K562 (cell line): ENCODE measurements around the gene NOSTRIN. TPM values are rescaled to one million over a fixed set of nuclear protein-coding genes. Genes with fewer than 3 reads are reported as not detected.

Experiments used
- ATF7 ChIP-seq: fragments of 450-650 bp; IDR thresholded peaks from 2 replicates; pipeline ENCODE4 v1.7.1; 2014; ENCODE audit warnings: mild to moderate bottlenecking, moderate library complexity
- BACH1 ChIP-seq: fragments of 200-800 bp; sonication (Bioruptor generic); IDR thresholded peaks from 2 replicates; pipeline ENCODE4 v1.6.1; 2016; ENCODE audit warnings: missing genetic modification characterization, missing compliant biosample characterization
- CAMTA2 ChIP-seq: fragments of 250-450 bp; sonication (Bioruptor Pico); conservative IDR thresholded peaks from 2 replicates; pipeline ENCODE4 v1.5.1; 2022
- GTF2F1 ChIP-seq: IDR thresholded peaks from 2 replicates; pipeline ENCODE4 v1.6.1; 2011; ENCODE audit warnings: low read depth, low read length, improper control_type of control experiment
- KLF10 ChIP-seq: fragments of 250-450 bp; sonication (Bioruptor Pico); IDR thresholded peaks from 2 replicates; pipeline ENCODE4 v1.6.1; 2021; ENCODE audit warnings: matching md5 sums
- MTF1 ChIP-seq: fragments of 250-450 bp; sonication (Bioruptor Pico); IDR thresholded peaks from 2 replicates; pipeline ENCODE4 v1.9.0; 2021; ENCODE audit warnings: moderate library complexity, mild to moderate bottlenecking, inconsistent platforms, borderline replicate concordance
- SAP30 ChIP-seq: fragments of 200-600 bp; sonication (generic); IDR thresholded peaks from 2 replicates; pipeline ENCODE4 v1.6.1; 2012; ENCODE audit warnings: borderline replicate concordance, low read depth, mild to moderate bottlenecking, moderate library complexity, low read length, control low read depth, inconsistent platforms; ENCODE audit not compliant: insufficient read depth, poor library complexity, severe bottlenecking
- SRF ChIP-seq, 2 experiments: fragments of 250-450, 450-650 bp in 1 of 2; sonication (Bioruptor Pico) in 1 of 2; sonication (generic) in 1 of 2; formaldehyde crosslinking; IDR thresholded peaks; 2 replicates each; pipeline versions ENCODE4 v1.5.0 to v1.5.1; 2020 to 2022; ENCODE audit warnings: mild to moderate bottlenecking in 1 of 2, missing genetic modification reagents in 1 of 2
- TCF3 ChIP-seq: sonication (generic); formaldehyde crosslinking; IDR thresholded peaks from 2 replicates; pipeline ENCODE4 v1.4.0; 2020; ENCODE audit warnings: mild to moderate bottlenecking, missing genetic modification reagents
- TEAD1 ChIP-seq, 2 experiments: fragments of 450-650 bp in 1 of 2; sonication (generic) in 1 of 2; formaldehyde crosslinking; IDR thresholded peaks; 2 replicates each; pipeline versions ENCODE4 v1.4.0 to v1.8.0; 2020 to 2022; ENCODE audit warnings: mild to moderate bottlenecking in 2 of 2, missing genetic modification reagents in 1 of 2
- ZNF699 ChIP-seq: fragments of 250-450 bp; sonication (Bioruptor Pico); IDR thresholded peaks from 2 replicates; pipeline ENCODE4 v1.8.0; 2021; ENCODE audit warnings: mild to moderate bottlenecking, moderate library complexity; ENCODE audit not compliant: insufficient replicate concordance
- ZNF77 ChIP-seq: fragments of 250-450 bp; sonication (Bioruptor Pico); IDR thresholded peaks from 2 replicates; pipeline ENCODE4 v1.5.0; 2020
- polyA plus RNA-seq, 8 experiments: library from polyadenylated mRNA; depleted of rRNA in 4 of 8; stranded (reverse) in 5 of 8; unstranded in 3 of 8; fragments of >200 nt; fragmentation: Nextera tagmentation in 2 of 8; fragmentation: Illumina TruSeq in 1 of 8; extraction: Ambion mirVana in 2 of 8; extraction: Trizol in 1 of 8; gene quantifications; 2 replicates each; pipeline versions ENCODE4 v1.2.1 to v1.2.3, GENCODE V29; 2011 to 2014; ENCODE audit warnings: inconsistent platforms in 1 of 8, missing spikeins in 1 of 8
- total RNA-seq, 7 experiments: library from RNA; depleted of rRNA in 6 of 7; stranded (reverse); fragments of >200 nt in 6 of 7; fragmentation: Illumina TruSeq in 2 of 7; extraction: Trizol in 2 of 7; gene quantifications; 2 replicates each; pipeline versions ENCODE4 v1.2.1 to v1.2.3, GENCODE V29; 2011 to 2021; ENCODE audit warnings: low replicate concordance in 1 of 7
- TF ChIP-seq, protein P1 (sequence below): fragments of 450-650 bp; IDR thresholded peaks from 2 replicates; pipeline ENCODE4 v1.6.1; 2018; ENCODE audit warnings: mild to moderate bottlenecking, low read depth; ENCODE audit not compliant: partially characterized antibody
- TF ChIP-seq, protein P2 (sequence below): sonication (generic); formaldehyde crosslinking; IDR thresholded peaks from 2 replicates; pipeline ENCODE4 v1.8.1; 2023; ENCODE audit warnings: mild to moderate bottlenecking, missing genetic modification reagents, moderate library complexity
- TF ChIP-seq, protein P3 (sequence below): sonication (generic); formaldehyde crosslinking; IDR thresholded peaks from 2 replicates; pipeline ENCODE4 v1.8.1; 2023; ENCODE audit warnings: missing genetic modification reagents, mild to moderate bottlenecking, borderline replicate concordance
- TF ChIP-seq, protein P4 (sequence below): sonication (generic); formaldehyde crosslinking; IDR thresholded peaks from 2 replicates; pipeline ENCODE4 v1.5.0; 2020; ENCODE audit warnings: missing genetic modification reagents

The NOSTRIN gene
- total and polyA plus RNA-seq, 9 of the 15 experiments (the other 6 are each of a cell fraction or from before 2014, with no cell fraction given): 26.7 to 82.9 (median 56.3) TPM

DNA sequence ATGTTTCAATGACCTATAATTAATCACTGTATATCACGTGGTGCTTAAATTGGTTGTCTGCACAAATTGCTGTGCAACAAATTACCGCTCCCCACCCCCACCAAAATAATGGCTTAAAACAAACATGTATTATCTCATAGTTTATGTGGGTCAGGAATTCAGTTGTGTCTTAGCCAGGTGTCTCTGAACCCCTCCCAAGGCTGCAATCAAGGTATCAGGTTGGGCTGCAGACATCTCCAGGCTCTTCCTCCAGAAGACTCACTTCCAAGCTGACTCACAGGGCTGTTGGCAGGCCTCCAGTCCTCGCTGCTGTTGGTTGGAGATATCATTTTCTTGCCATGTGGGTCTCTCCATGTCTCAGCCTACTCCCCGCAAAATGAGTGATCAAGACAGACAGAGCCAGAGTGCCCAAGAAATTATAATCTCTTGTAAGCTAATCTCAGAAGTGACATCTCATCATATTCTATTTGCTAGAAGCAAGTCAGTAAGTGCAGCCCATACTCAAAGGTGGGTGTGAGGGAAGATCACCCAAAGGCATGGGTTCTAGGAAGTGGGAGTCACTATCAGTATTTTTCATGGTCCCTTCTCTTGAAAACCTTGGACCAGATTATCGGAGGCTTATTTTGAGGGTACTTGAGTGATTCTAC lies 49.4 kb downstream of the NOSTRIN start (continued):
- TF ChIP-seq, protein P1, sequence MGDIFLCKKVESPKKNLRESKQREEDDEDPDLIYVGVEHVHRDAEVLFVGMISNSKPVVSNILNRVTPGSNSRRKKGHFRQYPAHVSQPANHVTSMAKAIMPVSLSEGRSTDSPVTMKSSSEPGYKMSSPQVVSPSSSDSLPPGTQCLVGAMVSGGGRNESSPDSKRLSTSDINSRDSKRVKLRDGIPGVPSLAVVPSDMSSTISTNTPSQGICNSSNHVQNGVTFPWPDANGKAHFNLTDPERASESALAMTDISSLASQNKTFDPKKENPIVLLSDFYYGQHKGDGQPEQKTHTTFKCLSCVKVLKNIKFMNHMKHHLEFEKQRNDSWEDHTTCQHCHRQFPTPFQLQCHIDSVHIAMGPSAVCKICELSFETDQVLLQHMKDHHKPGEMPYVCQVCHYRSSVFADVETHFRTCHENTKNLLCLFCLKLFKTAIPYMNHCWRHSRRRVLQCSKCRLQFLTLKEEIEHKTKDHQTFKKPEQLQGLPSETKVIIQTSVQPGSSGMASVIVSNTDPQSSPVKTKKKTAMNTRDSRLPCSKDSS: no peak
- TF ChIP-seq ATF7 (peak; percentile 85), ZNF699 (CRISPR knock-in tag) (no peak), TEAD1 (CRISPR knock-in tag; IDR thresholded peaks at IDR 0.05) (peak in 1 of 2 experiments; percentile 67; a peak in 2 of 4 replicates), ZNF77 (CRISPR knock-in tag) (no peak), KLF10 (CRISPR knock-in tag) (no peak), SRF (CRISPR knock-in tag; IDR thresholded peaks at IDR 0.05) (0 out of 4 replicates have a peak, but pooled peaks of 1 of the 2 experiments have one; percentile 5), SAP30 (no peak), TCF3 (CRISPR knock-in tag) (peak; percentile 98), CAMTA2 (no peak), GTF2F1 (no peak), BACH1 (tag) (no peak), MTF1 (CRISPR knock-in tag) (no peak)
- TF ChIP-seq, protein P2, sequence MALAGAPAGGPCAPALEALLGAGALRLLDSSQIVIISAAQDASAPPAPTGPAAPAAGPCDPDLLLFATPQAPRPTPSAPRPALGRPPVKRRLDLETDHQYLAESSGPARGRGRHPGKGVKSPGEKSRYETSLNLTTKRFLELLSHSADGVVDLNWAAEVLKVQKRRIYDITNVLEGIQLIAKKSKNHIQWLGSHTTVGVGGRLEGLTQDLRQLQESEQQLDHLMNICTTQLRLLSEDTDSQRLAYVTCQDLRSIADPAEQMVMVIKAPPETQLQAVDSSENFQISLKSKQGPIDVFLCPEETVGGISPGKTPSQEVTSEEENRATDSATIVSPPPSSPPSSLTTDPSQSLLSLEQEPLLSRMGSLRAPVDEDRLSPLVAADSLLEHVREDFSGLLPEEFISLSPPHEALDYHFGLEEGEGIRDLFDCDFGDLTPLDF (CRISPR knock-in tag): peak; percentile 4; the same call in 1 of the 2 replicates
- TF ChIP-seq, protein P3, sequence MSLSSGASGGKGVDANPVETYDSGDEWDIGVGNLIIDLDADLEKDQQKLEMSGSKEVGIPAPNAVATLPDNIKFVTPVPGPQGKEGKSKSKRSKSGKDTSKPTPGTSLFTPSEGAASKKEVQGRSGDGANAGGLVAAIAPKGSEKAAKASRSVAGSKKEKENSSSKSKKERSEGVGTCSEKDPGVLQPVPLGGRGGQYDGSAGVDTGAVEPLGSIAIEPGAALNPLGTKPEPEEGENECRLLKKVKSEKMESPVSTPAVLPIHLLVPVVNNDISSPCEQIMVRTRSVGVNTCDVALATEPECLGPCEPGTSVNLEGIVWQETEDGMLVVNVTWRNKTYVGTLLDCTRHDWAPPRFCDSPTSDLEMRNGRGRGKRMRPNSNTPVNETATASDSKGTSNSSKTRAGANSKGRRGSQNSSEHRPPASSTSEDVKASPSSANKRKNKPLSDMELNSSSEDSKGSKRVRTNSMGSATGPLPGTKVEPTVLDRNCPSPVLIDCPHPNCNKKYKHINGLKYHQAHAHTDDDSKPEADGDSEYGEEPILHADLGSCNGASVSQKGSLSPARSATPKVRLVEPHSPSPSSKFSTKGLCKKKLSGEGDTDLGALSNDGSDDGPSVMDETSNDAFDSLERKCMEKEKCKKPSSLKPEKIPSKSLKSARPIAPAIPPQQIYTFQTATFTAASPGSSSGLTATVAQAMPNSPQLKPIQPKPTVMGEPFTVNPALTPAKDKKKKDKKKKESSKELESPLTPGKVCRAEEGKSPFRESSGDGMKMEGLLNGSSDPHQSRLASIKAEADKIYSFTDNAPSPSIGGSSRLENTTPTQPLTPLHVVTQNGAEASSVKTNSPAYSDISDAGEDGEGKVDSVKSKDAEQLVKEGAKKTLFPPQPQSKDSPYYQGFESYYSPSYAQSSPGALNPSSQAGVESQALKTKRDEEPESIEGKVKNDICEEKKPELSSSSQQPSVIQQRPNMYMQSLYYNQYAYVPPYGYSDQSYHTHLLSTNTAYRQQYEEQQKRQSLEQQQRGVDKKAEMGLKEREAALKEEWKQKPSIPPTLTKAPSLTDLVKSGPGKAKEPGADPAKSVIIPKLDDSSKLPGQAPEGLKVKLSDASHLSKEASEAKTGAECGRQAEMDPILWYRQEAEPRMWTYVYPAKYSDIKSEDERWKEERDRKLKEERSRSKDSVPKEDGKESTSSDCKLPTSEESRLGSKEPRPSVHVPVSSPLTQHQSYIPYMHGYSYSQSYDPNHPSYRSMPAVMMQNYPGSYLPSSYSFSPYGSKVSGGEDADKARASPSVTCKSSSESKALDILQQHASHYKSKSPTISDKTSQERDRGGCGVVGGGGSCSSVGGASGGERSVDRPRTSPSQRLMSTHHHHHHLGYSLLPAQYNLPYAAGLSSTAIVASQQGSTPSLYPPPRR: peak; percentile 39; the same call in 1 of the 2 replicates
- TF ChIP-seq, protein P4, sequence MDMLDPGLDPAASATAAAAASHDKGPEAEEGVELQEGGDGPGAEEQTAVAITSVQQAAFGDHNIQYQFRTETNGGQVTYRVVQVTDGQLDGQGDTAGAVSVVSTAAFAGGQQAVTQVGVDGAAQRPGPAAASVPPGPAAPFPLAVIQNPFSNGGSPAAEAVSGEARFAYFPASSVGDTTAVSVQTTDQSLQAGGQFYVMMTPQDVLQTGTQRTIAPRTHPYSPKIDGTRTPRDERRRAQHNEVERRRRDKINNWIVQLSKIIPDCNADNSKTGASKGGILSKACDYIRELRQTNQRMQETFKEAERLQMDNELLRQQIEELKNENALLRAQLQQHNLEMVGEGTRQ: peak; percentile 70
